HT-29 (cell line): ENCODE measurements around the gene NUS1. TPM values are rescaled to one million over a fixed set of nuclear protein-coding genes. Genes with fewer than 3 reads are reported as not detected.
"Not testable (repeated sequence)": the region's sequence is repeated elsewhere in the genome, so short reads cannot be mapped to it uniquely, and the experiment has no call there.

ENCODE experiments used
- DNase-seq: peaks from one replicate; pipeline ENCODE4 v3.0.0-alpha.2; 2015; ENCODE audit warnings: low spot score
- total RNA-seq: library from RNA; depleted of rRNA; stranded (reverse); fragments of >200 nt; shearing (Covaris generic); gene quantifications from 2 replicates; pipeline ENCODE4 v1.2.3, GENCODE V29; 2014; rRNA removed

The NUS1 gene
- total RNA-seq = 8.6 TPM in 2 replicates

- peak; percentile 95 for DNase-seq
Observed at GRCh38 chr6:117674991-117675657, at the start of gene NUS1. Gene NUS1, plus strand, starts transcription at chr6:117675469. Its CDS starts 202 bp downstream, at chr6:117675671.

DNA sequence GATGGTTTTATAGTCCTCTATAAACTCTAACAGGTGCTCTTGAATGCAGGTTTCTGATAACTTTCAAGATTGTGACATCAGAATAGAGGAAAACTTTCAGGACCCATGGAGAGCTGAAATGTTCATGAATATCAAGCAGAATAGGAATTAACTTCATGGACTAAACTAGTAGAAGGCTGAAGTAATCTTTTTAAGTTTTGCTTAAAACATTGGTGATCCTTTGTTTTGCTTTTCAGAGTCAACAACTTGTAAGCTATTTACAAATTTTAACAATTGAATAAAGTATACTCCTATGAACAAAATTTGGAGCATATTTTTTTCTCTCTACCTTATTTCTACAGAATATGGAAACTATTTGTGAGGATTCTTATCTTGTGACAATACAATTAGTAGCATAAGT, 47.7 kb upstream of the NUS1 start:
- DNase-seq = no peak

GRCh38 chr6:117629119-117629660, 46.1 kb upstream of the NUS1 start:
- peak; percentile 10 for DNase-seq

DNA sequence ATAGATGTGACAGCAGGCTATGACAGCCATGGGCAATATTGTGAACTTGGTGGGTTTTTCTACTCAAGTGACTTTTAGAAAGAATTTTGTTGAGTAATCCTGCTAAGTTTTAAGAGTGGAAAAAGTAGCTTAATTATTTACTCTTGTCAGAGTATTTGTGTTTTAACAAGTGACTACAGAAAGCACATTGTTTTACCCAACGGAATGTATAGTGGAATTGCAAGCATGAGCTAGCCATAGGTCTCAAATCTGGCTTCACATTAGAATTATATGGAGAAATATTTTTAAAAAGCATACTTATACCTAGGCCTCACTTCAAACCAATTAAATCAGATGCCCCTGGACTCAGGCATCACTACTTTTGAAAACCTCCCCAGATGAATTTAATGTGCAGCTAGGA, 37.5 kb upstream of the NUS1 start:
- no peak for DNase-seq

- no peak for DNase-seq
Observed at GRCh38 chr6:117642976-117643375, 32.3 kb upstream of the NUS1 start.

DNA sequence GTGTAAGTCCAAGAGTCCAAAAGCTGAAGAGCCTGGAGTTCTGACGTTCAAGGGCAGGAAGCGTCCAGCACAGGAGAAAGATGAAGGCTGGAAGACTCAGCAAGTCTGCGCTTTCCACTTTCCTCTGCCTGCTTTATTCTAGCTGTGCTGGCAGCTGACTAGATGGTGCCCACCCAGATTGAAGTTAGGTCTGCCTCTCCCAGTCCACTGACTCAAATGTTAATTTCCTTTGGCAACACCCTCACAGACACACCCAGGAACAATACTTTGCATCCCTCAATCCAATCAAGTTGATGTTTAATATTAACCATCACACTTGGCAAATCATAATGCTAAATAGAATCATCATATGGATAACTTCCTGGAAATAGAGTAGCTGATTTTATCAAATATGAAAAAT, 23.3 kb upstream of the NUS1 start:
- DNase-seq = not testable (repeated sequence)

DNA sequence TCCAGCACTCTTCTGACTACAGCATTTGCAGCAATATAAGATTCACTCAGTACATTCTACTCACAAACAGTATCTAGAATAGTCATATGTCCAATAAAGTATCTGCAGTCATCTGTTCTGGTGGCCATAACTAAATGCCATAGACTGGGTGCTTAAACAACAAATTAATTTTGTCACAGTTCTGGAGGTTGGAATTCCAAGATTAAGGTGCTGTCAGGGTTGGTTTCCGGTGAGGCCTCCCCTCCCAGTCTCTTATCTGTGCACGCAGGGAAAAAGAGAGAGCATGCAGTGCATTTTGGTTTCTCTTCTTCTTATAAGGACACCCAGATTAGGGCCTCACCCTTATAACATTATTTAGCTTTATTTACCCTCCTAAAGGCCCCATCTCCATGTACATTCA, 21.3 kb upstream of the NUS1 start:
- no peak for DNase-seq

GRCh38 chr6:117655380-117655779, 19.9 kb upstream of the NUS1 start:
- no peak for DNase-seq

GRCh38 chr6:117666881-117667280, 8.4 kb upstream of the NUS1 start:
- no peak for DNase-seq

DNA sequence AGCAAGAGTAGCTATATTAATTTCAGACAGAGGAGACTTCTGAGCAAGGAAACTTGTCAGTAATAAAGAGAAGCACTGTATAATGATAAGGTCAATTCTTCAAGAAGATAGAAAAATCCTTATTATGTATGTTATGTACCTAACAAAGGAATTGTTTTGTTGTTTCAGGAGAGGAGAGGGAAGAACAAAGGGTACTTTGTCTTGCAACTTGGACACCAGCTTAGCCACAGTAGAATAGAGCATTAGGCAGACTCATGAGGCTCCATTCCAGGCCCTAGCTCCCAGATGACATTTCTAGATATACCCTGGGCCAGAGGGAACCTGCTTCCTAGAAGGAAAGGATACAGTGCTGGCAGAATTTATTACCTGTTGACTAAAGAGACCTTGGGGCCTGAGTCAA, 6.5 kb upstream of the NUS1 start:
- DNase-seq = no peak

DNA sequence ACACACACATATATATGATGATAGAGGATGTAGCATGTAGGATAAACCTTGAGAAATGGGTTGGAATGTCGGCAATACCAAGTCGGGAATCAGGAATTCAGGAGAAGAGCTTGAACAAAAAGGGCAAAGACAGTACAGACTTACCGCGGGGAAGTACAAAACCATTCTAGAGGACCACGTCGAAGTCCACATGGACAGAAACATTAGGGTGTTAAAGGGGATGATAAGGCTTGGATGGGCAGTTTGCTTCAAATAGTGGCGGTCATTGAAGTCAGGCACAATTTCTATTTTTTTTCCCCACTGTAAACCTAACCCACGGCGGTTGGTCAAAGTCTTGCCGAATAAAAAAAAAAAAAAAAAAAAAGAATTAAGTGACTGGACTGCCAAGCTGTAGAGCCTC, 766 bp upstream of the NUS1 start:
- DNase-seq = no peak

GRCh38 chr6:117675658-117676301, 511 bp downstream of the NUS1 start:
- not testable (repeated sequence) for DNase-seq

DNA sequence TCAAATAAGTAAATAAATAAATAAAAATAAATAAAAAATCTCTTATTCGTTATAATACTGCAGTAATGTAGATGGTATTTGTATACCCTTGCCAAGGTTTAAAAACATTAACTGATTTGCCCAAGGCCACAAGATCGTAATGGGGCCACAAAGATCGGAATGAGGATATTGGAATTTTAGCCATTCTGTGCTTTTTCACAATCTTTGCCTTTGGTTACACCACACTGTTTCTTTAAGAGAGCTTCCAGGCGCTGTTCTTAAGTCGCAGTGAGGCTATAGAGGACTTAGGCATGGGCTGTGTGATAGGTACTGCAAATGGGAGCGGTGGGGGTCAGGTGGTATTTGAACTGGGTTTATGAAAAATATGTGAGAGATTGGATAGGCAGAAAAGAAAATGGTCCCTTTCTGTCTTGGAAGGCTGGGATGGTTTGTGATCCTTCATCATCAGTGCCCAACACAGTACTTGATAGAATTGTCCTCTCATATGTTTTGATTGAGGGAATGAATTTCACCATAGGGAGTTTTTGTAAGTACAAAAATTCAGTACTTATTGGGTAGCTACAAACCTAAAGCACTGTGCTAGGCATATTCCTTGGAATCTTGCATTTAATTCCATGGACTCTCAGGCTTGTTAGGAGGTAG, 1.4 kb downstream of the NUS1 start:
- no peak for DNase-seq

GRCh38 chr6:117677553-117678141, 2.4 kb downstream of the NUS1 start:
- no peak for DNase-seq

DNA sequence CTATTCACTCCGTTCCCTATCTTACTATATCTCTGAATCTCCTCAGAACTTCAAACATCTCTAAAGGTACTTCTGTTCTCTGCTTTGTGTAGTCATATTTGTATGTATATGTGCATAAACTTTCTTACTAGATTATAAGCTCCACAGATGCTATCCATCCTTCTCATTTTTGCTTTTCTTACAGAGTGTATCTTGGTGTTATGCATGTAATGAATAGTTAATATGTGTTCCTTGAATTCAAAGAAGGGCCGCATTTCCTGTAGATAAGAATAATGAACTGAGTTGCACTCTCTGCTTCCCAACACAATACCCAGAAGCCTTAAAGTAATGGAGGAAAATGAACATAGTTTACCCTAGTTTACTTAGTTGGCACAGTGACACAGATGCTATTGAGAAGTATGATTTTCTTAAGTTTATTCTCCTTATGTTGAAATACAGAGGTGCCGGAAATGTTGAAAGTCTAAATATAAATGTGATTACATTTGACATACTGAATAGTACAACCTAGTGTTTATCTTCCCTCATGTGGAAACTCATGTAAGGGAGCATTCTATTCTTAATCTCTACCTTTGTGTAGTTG, 6.0 kb downstream of the NUS1 start:
- no peak for DNase-seq

GRCh38 chr6:117684749-117685148, 9.5 kb downstream of the NUS1 start:
- DNase-seq = no peak

DNA sequence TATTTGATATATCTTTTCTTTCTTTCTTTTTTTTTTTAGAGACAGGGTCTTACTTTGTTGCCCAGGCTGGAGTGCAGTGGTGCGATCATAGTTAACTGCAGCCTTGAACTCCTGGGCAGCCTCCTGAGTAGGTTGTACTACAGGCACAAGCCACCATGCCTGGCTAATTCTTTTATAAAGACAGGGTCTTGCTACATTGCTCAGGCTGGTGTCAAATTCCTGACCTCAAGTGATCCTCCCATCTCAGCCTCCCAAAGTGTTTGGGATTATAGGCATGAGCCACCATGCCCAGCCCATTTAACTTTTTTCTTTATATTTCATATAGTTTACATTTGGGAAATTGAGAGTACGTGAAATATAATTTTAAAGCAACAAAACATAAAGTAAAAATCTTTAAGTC, 10.1 kb downstream of the NUS1 start:
- no peak for DNase-seq

GRCh38 chr6:117687021-117687648, 11.9 kb downstream of the NUS1 start:
- DNase-seq = no peak

DNA sequence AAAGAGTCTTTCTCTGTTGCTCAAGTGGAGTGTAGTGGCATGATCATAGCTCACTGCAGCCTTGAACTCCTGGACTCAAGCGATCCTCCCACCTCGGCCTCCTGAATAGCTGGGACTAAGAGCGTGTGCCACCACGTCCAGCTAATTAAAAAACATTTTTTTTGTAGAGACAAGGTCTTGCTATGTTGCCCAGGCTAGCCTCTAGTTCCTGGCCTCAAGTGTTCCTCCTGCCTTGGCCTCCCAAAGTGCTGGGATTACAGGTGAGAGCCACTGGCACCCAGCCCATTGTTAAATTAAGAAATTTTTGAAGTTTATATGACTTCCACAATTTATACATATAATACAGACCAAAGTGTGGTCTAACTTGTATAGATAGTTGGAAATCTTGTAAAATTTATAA, 14.3 kb downstream of the NUS1 start:
- DNase-seq = not testable (repeated sequence)

GRCh38 chr6:117706504-117706903, 31.2 kb downstream of the NUS1 start:
- DNase-seq = no peak

GRCh38 chr6:117706936-117707509, 31.8 kb downstream of the NUS1 start:
- DNase-seq = not testable (repeated sequence)
